GM12875 (cell line): Measurements from ENCODE around the gene BICD1.
"Not testable (repeated sequence)": the region's sequence is repeated elsewhere in the genome, so short reads cannot be mapped to it uniquely, and the experiment has no call there.

ENCODE experiments used
- H3K4me3 ChIP-seq: one replicate; pipeline ENCODE4 v1.5.1; 2011; ENCODE audit warnings: low read depth, low read length, control low read depth
- CTCF ChIP-seq: IDR thresholded peaks from 2 replicates; pipeline ENCODE4 v1.5.1; 2011; ENCODE audit warnings: low read depth, mild to moderate bottlenecking, control low read depth, inconsistent platforms, low read length, moderate library complexity, borderline replicate concordance; ENCODE audit not compliant: insufficient read depth

Gene BICD1

GRCh38 chr12:32084753-32085152, 21.9 kb upstream of the BICD1 start:
- H3K4me3 ChIP-seq, result no peak overlapping the region
- no peak for TF ChIP-seq CTCF

DNA sequence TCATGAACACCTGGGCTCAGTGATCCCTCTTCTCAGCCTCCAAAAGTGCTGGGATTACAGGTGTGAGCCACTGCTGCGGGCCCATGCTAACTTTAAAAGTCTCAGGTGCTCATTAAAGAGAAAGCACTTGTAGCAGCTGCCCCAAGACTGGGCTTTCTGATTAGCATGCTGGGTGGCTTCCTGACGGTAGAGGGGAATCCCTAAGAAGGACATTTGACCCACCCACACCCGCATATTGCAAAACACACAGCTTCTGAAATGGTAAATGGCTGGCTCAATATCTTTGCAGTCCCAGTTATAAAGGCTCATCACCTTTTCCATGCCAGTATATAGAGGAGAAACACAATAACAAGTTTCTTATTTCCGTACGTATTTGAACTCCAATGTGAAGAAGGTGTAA, 19.3 kb upstream of the BICD1 start:
- no peak overlapping the region for H3K4me3 ChIP-seq
- no peak for TF ChIP-seq CTCF

- no peak for TF ChIP-seq CTCF
- no peak overlapping the region for H3K4me3 ChIP-seq
Measured at GRCh38 chr12:32089156-32089555, 17.5 kb upstream of the BICD1 start.

GRCh38 chr12:32089586-32089985, 17.1 kb upstream of the BICD1 start:
- no peak for TF ChIP-seq CTCF

DNA sequence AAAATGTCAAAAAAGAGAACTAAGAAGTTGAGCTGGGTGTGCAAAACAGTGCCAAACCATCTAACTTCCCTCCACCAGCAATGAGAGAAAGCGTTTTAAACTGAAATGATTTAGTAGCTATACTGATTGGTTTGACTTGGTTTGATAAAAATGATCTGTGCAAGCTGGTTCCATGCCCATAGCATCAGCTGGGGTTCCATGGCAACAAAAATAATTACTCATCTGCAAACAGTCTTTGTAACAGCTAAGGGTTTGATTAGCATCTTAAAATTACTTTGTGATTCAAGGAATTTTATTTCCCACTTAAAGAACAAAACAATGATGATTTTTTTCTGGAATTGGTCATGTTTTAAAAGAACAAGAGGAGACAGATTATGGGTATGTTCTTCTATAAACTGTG, 15.0 kb upstream of the BICD1 start:
- no peak overlapping the region for H3K4me3 ChIP-seq
- TF ChIP-seq CTCF, result no peak

More at GRCh38 chr12:32089586-32089985, 17.1 kb upstream of the BICD1 start:
- no peak overlapping the region for H3K4me3 ChIP-seq

GRCh38 chr12:32098112-32098511, 8.5 kb upstream of the BICD1 start:
- TF ChIP-seq CTCF, result no peak

DNA sequence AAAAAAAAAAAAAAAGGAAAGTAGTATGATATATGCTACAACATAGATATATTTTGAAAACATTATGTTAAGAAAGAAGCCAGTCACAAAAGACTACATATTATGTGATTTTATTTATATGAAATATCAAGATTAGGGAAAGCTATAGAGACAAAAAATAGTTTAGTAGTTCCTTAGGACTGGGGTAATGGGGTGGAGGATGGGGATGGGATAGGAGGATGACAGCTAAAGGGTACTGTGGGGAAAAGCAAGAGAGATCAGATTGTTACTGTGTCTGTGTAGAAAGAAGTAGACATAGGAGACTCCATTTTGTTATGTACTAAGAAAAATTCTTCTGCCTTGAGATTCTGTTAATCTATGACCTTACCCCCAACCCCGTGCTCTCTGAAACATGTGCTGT, 7.4 kb upstream of the BICD1 start:
- not testable (repeated sequence) for H3K4me3 ChIP-seq

More at GRCh38 chr12:32098112-32098511, 8.5 kb upstream of the BICD1 start:
- H3K4me3 ChIP-seq, result no peak overlapping the region

DNA sequence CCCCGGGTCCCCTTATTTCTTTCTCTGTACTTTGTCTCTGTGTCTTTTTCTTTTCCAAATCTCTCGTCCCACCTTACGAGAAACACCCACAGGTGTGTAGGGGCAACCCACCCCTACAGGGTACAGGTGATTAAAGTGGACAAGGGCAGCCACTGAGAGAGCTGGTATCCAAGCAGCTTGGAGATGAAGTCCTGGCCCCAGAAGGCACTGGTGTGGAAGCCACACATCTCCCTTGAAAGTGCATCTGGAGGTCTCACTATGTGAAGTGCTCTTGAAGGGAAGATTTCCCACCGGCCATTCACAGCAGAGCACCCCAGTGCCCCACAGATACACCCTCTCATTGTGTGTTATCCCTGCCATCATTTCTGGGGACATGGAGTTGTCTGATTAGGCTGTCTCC, 6.3 kb upstream of the BICD1 start:
- no peak overlapping the region for H3K4me3 ChIP-seq
- no peak for TF ChIP-seq CTCF
